HG03439 (cell line): ENCODE measurements around the gene CDH4.
"Not testable (repeated sequence)": the region's sequence is repeated elsewhere in the genome, so short reads cannot be mapped to it uniquely, and the experiment has no call there.

ENCODE experiments used
- ATAC-seq: cut with Tn5 transposase; IDR thresholded peaks from one replicate; pipeline ENCODE4 v1.9.1; 2021; ENCODE audit warnings: mild to moderate bottlenecking, moderate library complexity; ENCODE audit not compliant: unreplicated experiment

CDH4 gene

DNA sequence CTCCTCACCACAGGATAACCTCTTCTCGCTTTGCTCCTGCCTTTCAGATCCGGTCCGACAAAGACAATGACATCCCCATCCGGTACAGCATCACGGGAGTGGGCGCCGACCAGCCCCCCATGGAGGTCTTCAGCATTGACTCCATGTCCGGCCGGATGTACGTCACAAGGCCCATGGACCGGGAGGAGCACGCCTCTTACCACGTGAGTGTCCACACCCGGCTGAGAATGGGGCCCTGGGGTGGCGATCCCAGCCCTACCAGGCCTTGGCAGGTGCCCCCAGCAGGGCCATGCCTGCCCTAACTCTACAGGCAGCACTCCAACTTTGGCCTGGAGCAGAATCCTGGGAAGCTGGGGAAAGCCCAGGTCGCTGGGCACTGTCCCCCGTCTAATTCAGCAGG is 592.6 kb downstream of the CDH4 start:
- no peak for ATAC-seq

DNA sequence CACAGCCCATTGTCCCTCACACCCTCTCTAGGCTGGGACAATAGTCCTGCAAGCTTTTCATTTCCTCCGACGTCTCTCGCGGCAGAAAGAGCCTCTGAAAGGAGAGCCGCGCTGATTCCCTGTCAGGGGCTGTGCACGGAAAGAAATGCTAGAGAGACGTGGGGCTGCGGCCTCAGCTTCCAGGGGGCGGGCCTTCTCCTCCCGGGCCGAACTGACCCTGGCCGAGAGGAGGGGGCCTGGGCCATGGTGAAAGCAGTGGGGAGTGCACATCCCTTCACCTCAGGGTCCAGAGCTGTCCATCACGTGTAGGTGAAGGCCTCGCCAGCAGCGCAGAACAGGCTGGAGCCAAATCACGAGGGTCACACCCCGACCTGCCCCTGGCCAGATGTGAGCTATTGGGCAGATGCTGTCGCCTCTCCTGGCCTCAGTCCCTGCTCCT is 593.2 kb downstream of the CDH4 start:
- no peak for ATAC-seq

DNA sequence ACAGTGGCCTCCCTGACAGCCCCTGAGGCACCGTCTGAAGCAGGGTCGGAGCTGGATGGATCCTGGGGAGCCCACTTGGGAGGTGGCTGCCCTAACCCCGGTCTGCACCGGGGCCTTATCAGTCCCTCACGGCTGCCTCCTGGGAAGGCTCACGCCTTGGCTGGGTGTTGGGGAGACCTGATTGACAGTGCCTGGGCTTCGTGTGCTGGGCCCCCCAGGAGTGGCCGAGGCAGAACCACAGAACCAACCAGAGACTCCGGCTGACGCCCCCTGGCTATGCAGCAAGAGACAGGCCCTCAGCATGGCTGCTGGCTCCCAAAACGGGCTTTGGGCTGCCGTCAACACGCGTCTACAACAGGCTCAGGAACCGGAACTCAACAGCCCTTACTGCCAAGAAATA is 594.0 kb downstream of the CDH4 start:
- ATAC-seq = no peak

DNA sequence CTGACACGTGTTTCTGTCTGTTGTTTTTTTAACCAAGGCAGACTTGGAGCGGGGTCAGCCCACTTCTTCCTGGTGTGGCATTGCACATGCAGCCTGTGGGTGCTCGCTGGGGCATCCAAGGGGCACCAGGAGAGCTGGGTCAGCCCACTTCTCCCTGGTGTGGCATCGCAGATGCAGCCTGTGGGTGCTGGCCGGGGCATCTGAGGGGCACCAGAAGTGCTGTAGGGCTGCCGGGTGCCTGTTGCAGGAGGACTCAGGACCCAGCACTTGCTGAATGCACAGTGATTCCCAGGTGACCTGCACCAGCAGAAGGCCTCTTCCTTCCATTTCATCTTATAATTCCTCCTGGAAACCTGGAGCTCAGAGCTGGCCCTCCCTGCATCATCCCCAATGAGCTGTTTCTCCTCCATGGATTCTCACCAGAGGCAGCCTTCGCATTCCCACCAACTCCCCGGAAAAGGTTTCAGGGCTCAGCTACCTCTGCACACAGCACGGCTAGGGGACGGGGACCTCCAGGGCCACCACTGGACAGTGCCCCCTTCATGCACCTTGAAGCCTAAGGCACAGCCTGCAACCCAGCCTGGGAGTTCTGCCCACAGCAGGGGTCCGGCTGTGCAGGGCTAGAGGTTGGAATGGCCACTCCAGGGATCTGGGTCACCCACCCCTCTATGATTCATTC is 594.8 kb downstream of the CDH4 start:
- ATAC-seq = no peak

DNA sequence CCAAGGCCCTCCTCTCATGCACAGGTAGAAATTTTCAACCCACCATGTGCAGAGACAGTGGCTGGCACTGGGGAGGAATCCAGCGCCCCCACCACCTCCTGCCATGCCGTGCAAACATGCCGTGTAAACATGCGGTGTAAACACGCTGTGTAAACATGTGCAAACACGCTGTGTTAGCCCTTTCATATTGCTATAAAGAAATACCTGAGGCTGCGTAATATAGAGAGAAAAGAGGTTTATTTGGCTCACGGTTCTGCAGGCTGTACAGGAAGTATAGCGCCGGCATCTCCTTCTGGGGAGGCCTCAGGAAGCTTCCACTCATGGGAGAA is 595.3 kb downstream of the CDH4 start:
- ATAC-seq = no peak

DNA sequence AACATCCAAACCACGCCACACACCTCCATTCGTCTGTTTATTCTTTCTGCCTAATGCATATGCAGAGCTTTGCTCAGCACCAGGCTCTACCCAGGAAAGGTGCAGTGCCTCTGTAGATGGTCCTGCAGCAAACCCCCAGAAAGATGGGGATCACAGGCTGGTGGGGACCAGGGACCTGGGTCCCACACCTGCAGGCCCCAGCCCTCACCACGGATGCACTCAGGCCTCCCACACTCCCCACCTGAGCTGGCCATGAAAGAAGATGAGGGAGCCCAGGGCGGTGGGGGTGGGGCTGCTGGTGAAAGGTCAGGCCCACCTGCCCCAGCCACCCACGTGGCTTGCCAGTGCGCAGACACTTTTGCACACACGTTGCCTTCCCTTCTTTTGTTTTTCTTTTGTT is 595.9 kb downstream of the CDH4 start:
- no peak for ATAC-seq

DNA sequence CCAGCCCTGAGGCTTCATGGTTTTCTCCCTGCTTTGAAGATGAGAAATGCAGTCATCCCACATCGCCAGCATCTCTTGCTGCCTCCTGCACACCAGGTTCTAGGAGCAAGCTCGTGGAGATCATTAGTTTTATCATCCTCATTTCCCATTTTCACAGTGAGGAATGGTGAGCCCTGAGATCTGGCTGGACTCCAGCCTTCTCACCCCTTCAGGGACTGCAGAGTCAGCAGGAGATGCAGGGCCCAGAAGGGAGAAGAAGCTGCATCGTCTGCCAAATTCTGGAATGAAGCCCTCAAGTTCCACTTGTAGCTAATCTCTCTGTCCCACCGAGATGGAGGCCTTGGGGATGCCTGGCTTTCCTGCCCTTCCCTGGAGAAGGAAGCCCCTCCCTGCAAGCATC is 596.8 kb downstream of the CDH4 start:
- no peak for ATAC-seq

DNA sequence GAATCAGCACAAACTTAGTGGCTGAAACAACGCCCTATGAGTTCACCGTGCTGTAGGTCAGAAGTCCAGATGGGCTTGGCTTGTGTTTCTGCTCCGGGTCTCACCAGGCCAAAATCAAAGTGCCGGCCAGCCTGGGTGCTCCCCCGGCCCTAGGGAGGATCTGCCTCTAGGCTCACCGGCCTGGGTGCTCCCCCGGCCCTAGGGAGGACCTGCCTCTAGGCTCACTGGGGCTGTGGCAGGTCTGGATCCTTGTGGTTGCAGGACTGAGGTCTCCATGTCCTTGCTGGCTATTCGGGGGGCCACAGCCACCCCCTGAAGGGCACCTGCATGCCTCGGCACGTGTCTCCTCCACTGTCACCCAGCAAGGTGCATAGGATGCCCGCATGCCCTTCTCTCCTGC is 597.3 kb downstream of the CDH4 start:
- ATAC-seq = no peak

DNA sequence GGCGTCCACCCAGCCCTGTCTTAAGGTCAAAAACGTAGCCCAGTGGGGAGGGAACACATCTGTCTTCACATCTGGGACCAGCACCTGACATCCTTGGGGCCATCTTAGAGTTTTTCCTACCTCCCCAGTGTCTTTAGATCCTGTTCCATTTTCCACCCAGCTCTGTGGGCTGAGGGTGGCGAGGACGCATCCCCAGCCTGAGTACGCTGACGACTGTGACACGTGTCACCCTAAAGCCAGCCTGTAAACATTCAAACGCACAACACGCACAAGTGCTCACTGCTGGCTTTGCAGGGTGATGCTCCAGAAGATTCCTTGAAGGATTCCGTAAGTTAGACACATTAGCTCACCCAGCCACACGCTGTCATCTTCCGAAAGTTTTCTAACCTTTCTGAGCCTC is 597.8 kb downstream of the CDH4 start:
- no peak for ATAC-seq

DNA sequence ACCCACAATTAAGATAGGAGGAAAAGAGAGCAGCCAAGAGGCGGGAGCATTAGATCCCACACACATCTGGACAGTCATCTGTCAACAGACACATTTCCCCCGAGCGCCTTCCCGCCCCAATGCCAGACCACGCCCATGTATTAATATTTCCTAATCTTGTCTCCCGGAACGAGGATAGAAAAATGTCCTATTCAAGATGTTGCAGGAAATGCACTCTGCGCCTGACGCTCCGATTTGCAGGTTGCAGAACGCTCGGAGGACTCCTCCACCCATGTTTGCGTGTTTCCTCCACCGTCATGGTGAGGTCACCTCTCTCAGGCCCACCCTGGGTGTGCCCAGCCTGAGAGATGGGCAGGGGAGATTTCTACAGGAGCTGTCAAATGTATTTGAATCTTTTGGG is 598.4 kb downstream of the CDH4 start:
- ATAC-seq = no peak

- no peak for ATAC-seq
Observed at GRCh38 chr20:61850926-61851900, 599.2 kb downstream of the CDH4 start.

- ATAC-seq = no peak
Observed at GRCh38 chr20:61852268-61853072, 600.4 kb downstream of the CDH4 start.

GRCh38 chr20:61853073-61854005 is 601.3 kb downstream of the CDH4 start:
- ATAC-seq = no peak

- not testable (repeated sequence) for ATAC-seq
Observed at GRCh38 chr20:61854538-61854937, 602.5 kb downstream of the CDH4 start.

- no peak for ATAC-seq
Observed at GRCh38 chr20:61855286-61855685, 603.2 kb downstream of the CDH4 start.

DNA sequence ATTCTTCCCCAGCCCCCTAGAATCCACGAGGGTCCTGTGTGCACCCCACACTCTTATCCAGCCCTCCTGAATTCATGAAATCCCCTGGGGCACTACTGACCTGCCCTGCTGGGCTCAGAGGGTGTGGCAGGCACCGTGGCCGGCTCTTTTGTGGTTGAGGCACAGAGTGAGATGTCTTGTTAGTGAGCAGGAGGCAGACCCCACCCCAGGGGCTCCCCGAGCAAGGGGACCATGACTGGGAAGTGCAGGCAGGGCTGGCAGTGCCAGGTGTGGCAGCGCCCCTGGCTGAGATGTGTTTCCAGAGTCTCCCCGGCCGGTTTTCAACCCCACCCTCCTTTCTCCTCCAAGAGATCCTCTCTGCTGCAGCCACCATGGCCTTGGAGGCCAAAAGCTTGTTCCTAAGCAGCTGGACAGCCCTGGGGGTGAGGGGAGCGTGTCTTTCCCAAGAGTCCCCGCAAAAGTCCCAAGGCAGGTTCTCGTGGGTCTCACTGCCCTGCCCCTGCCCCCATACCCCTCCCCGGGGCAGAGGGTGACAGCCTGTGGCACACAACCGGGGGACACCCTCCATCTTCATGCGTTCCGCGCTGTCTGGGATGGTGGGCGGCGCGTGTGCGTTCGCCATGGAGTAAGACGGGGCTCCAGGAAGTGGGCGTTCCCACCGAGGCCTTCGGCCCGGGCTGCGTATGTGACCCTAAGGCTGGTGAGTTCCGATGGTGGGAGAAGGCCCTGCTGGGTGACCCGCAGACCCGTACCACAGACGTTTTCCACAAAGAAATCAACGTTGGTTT is 604.8 kb downstream of the CDH4 start:
- no peak for ATAC-seq

- ATAC-seq = no peak
Observed at GRCh38 chr20:61857414-61857775, 605.3 kb downstream of the CDH4 start.

DNA sequence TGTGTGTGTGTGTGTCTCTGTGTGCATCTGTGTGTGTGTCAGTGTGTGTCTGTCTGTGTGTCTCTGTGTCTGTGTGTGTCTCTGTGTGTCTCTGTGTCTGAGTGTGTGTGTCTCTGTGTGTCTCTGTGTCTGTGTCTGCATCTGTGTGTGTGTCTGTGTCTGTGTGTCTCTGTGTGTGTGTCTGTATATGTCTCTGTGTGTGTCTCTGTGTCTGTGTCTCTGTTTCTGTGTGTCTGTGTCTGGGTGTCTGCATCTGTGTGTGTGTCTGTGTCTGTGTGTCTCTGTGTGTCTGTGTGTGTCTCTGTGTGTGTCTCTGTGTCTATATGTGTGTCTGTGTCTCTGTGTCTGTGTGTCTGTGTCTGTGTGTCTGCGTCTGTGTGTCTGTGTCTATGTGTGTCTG is 605.8 kb downstream of the CDH4 start:
- no peak for ATAC-seq

DNA sequence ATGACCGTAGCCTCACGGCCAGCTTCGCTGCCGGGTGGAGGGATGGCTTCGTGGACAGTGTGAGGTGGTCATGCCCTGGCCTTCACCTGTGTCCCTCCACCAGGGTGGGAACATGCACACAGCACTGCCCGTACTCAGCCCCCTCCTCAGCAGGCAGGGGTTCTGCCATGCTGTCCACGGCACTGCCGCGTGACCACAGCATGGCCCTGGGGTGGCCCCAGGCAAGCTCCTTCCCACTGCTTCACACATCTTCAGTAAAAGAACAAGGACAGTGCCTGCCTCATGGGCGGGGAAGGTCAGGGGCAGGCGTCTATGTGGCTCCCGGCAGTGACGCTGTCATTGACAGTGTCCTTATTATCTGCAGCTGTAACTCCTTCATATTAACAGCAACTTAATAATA is 607.7 kb downstream of the CDH4 start:
- no peak for ATAC-seq
